HG02970 (cell line): ENCODE measurements around the gene CPXM2.

Experiments used
- ATAC-seq: cut with Tn5 transposase; IDR thresholded peaks from one replicate; pipeline ENCODE4 v1.9.1; 2021; ENCODE audit warnings: mild to moderate bottlenecking, moderate library complexity, moderate number of reproducible peaks; ENCODE audit not compliant: unreplicated experiment, low FRiP score

The CPXM2 gene

DNA sequence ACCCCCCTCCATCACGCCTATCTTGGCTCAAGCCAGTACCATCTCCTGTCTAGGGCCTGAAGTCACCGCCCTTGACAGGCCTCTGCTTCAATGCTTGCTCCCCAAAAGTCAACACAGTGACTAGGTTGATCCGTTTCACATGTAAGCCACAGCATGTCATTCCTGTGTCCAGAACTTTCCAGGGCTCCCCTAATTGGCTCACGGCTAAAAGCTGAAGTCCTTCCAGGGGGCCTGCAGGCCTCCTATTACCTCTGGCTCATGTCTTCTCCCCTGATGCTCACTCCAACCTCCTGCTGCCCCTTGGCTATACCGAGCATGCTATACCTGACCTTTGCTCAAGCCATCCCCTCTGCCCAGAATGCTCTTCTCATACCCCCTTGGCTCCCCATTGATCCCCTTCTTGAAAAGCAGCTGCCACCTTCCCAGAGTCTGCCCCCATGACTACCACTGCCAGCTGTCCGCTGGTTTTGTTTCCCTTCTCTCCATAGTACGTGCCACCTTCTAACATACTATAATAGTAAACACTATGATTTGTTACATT lies 39.1 kb downstream of the CPXM2 start:
- ATAC-seq = no peak

DNA sequence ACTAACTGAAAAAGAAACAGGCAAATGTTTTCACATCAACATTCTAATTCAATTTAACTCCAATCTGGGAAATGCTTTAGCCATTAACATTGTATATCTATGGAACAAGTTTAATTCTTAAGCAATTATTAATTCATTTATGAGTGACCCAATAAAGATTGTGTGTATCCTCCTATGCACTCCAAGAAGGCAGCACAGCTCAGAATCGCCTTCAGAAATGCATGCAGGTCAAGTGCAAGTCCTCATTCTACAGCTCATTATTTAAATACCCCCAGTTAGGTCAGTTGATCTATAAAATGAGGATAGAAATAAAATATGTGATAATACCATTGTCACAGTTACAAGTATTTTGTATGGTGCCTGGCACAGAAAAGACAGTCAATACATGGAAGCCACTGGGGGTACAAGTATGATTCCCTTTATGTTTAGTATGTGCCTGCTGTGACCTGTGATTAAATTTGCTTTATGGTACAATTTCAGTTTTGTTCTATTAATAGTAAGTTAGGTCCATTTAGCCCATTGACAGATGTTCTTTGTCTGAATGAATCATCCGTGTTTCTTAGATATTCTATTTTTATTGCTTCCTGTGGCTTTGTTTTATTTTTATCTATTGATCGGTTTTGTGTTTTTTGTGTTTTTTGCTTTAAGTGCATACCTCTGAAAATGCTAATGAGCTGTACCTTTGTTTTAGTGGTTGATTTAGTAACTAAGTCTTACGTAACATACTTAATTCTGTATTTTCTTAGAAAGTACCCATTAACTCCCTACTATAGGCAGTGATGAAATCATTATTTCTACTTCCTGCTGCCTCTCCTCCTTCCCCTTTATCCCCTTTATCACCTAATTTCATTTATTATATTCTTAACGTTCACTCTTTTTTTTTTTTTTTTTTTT lies 42.8 kb downstream of the CPXM2 start:
- ATAC-seq = no peak

- no peak for ATAC-seq
Measured at GRCh38 chr10:123847686-123848432, 43.7 kb downstream of the CPXM2 start.

DNA sequence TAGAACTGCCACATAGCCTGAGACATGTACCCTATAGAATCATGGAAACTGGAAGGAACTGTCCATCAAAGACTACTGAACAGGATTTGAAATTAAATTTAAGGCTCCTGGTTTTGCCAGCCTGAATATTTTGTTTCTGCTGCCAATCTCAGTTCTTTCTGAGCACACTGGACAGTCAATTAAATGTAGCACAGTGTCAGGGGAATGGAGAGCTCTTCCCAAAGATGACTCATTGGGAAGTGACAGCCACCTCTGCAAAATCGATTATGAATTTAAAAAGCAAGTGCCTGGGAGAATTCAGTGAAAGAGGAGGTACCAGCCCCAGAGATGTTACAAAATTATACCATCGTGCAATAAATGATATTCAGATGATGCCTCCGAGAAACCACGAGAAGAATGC lies 47.8 kb downstream of the CPXM2 start:
- no peak for ATAC-seq

- ATAC-seq = no peak
Measured at GRCh38 chr10:123842692-123843385, 48.8 kb downstream of the CPXM2 start.

DNA sequence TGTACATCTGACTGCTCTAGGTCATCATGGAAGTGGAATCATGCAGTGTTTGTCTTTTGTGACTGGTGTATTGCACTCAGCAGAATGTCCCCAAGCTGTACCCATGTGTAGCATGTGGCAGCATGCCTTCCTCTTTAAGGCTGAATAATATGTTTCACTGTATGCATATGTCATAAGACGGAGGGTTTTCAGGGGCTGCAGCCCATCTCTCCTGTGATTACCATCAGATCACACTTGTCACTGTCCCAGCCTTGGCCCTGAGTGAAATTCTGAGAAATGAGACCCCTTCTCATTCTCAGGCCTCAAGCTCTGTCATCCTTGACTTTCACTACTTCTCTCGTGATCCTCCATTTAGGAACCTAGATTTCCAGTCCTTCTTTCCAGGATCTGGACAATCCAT lies 50.0 kb downstream of the CPXM2 start:
- ATAC-seq = no peak

- no peak for ATAC-seq
Measured at GRCh38 chr10:123841115-123841514, 50.5 kb downstream of the CPXM2 start.

DNA sequence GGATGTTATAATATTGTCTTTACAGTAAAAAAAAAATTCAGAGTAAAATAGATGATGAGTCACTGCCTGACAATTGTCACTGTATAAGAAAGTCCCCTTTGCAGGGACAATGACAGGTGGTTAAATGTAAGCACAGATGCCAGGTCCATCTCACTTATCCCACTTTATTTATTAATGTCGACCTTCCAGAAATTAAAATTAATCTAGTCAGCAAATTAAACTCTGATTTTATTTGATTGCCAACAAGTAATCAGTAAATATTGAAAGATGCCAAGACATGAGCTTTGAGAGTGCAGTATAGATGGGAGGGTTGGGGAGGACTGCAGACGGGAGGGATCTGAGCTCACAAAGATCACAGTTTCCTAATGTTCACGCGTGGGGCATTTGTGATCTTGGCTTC lies 50.9 kb downstream of the CPXM2 start:
- ATAC-seq = no peak

DNA sequence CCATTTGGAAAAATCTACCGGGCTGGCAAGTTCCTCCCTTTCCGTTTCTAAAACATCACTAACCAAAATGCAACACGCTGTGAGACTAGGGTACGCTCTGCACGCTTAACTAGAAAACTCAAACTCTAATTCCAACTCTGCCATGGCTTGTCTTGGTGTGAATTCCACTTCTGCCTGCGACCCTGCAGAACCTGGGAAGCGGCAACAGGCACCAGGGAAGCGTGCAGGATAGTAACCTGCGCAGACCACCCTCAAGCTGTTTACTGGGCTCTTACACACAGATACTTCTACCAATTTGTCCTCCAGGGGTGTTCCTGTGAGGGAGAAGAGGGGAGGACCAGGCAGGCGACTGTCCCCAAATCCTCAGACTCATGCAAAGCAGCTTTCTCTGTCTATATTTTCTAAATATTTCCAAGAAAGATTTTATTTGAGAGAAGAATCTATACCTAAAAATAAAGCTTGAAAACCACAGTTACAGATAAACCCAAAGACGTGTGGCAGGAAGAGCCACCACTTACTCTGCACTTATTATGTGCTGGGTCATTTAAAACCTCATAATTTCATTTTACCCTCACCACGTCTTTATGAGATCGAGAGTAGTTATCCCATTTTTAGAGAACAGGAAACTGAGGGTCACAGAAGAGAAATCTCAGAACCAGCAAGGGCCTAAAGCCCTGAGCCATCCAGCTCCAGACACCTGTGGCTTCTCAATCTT lies 52.9 kb downstream of the CPXM2 start:
- ATAC-seq = no peak

DNA sequence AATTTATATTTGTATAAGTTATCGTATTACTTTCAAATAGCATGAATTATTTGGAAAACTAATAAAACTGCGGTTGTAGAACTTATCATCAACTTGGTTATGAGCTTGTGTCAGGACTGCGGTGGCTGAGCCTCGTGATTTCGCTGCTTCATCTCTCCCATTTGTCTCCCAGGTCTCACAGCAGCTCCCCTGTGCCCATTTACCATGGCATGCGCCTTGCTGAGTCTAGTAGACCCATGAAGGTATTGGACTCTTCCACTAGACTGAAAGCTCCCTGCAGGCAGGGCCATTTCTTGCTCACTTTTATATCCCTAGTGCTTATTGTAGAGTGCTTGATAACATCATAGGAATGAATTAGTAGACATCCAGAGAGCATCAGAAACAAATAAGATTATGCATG lies 53.9 kb downstream of the CPXM2 start:
- ATAC-seq = no peak

DNA sequence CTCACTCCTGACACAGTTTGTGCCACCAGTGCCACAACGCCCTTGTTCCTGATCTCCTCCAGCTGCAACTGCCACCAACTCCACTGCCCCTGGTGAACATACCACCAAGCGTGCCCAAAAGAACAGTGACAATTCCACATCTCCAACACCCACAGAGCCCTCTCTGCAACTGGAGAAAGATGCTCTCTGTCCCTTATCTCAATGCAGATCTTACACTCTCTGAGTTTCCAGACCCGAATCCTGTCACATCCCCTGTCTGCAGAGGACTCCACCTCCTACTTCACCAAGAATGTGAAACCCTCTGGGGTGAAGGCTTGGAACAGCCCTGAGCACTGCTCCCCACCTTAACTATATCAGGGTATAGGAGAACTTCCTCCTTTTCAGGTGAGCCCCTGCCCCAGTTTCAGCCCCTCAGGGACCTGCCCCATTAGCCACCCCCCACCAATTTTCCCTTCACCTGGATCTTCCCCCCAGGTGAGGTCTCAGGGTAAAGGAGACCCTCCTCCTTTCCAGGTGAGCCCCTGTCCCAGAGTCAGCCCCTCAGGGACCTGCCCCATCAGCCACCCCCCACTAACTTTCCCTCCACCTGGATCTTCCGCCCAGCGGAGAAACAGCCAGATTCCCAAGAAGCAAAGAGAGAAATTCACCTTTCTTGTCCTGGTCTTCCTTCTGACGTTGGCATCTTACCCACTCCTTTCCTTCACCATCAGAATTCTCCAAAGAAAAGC lies 55.0 kb downstream of the CPXM2 start:
- ATAC-seq = no peak

- no peak for ATAC-seq
Measured at GRCh38 chr10:123835575-123835974, 56.0 kb downstream of the CPXM2 start.

GRCh38 chr10:123833170-123833850 lies 58.3 kb downstream of the CPXM2 start:
- no peak for ATAC-seq

GRCh38 chr10:123831259-123831658 lies 60.3 kb downstream of the CPXM2 start:
- no peak for ATAC-seq

DNA sequence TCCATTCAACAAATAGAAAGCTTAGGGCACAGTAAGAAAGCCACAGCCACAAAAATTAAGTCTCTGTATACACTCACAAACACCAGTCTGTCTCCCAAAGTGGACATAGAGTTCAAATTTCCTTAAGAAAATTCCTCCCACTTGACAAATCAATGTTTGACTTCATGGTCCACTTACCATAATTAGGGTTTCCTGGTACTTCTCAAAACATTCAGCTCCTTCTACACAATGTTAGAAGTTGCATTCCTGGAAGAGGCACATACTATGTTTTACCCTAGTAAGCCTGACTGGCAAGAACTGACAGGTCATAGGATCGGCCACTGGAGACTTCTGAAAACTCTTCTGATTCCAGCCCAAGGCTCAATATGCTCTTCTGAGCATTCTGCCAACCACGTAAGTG lies 70.5 kb downstream of the CPXM2 start:
- no peak for ATAC-seq

- no peak for ATAC-seq
Measured at GRCh38 chr10:123809632-123810031, 82.0 kb downstream of the CPXM2 start.

GRCh38 chr10:123808906-123809305 lies 82.7 kb downstream of the CPXM2 start:
- no peak for ATAC-seq

DNA sequence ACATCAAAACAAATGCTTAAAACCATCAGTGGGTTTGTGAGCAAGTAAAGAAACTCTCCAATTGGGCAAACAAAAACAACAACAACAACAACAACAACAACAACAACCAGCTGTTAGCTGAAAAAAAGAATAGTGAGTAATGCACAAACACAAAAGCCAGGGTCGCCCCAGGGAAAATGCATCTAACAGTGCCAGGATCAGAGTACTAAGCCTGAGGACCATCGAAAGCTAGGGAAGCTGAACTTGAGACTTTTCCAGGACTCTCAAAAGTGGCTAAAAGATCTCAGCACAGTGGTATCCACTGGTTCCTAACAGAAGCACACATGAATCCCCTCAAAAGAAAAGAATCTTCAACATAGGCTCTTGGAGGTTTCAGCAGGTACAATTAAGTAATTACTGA lies 83.3 kb downstream of the CPXM2 start:
- no peak for ATAC-seq

GRCh38 chr10:123807444-123808035 lies 84.1 kb downstream of the CPXM2 start:
- ATAC-seq = no peak
